Measurements from ENCODE around the gene MGLL. TPM values are rescaled to one million over a fixed set of nuclear protein-coding genes. Genes with fewer than 3 reads are reported as not detected.

Gene MGLL
- total RNA-seq, 2 experiments from 2014 or later, result 19.2 to 21.6 TPM

GRCh38 chr3:127714866-127715265 lies 107.4 kb downstream of the MGLL start:
- ChIA-PET POLR2A (interaction anchor here (1.5 kb wide), 1 partner anchor 13 kb away, joined by 5 read pairs; no protein-coding TSS in a partner anchor), CTCF (ENCODE audit: unreplicated experiment) (no interaction called here)
- no peak overlapping the region for H3K4me2 ChIP-seq (ENCODE audit: low read length)
- no peaks in the 10 kb centered on the region for H3K79me2 ChIP-seq (ENCODE audit: insufficient read depth, low read depth, low read length)
- no peaks in the 10 kb centered on the region for H4K20me1 ChIP-seq (ENCODE audit: insufficient read depth, low read length)
- intact Hi-C loops (cut with micrococcal nuclease; ENCODE audit: unreplicated experiment), result no loop called here
- no peak overlapping the region for H2AFZ ChIP-seq (ENCODE audit: low read length)
- no peak for DNase-seq (ENCODE audit: low spot score)
- BruUV-seq (replicated peaks), result no TSS peak
- H3K36me3 ChIP-seq (ENCODE audit: insufficient read depth, low read length), result peaks cover 39% of the 10 kb centered on the region; the same call in 1 of the 2 replicates
- H3K4me1 ChIP-seq (ENCODE audit: insufficient read depth, low read length, poor library complexity, severe bottlenecking), result no peaks in the 10 kb centered on the region
- H3K9me2 ChIP-seq (ENCODE audit: insufficient read depth, low read length), result no peaks in the 10 kb centered on the region
- TF ChIP-seq EZH2phosphoT487 (IDR thresholded peaks at IDR 0.05; ENCODE audit: borderline replicate concordance, low read depth, low read length) (no peak), CTCF (conservative IDR thresholded peaks at IDR 0.05; ENCODE audit: low read length) (no peak)
- H3K9me3 ChIP-seq (ENCODE audit: low read length), result no peaks in the 10 kb centered on the region
- no peak overlapping the region for H3K27ac ChIP-seq (ENCODE audit: low read depth, low read length, poor library complexity, severe bottlenecking)
- no peak overlapping the region for H3K4me3 ChIP-seq (ENCODE audit: low read depth, low read length, poor library complexity, severe bottlenecking)

- Histone ChIP-seq H3K4me1 (ENCODE audit: insufficient read depth, low read length, poor library complexity, severe bottlenecking) (no peaks in the 10 kb centered on the region), H3K4me2 (ENCODE audit: low read length) (no peak overlapping the region), H3K79me2 (ENCODE audit: insufficient read depth, low read depth, low read length) (no peaks in the 10 kb centered on the region), H4K20me1 (ENCODE audit: insufficient read depth, low read length) (no peaks in the 10 kb centered on the region), H3K27ac (ENCODE audit: low read depth, low read length, poor library complexity, severe bottlenecking) (no peak overlapping the region), H3K36me3 (ENCODE audit: insufficient read depth, low read length) (peaks cover 41% of the 10 kb centered on the region; the same call in 1 of the 2 replicates), H3K4me3 (ENCODE audit: low read depth, low read length, poor library complexity, severe bottlenecking) (no peak overlapping the region), H3K9me3 (ENCODE audit: low read length) (no peaks in the 10 kb centered on the region), H3K9me2 (ENCODE audit: insufficient read depth, low read length) (no peaks in the 10 kb centered on the region), H2AFZ (ENCODE audit: low read length) (no peak overlapping the region)
- intact Hi-C loops (cut with micrococcal nuclease; ENCODE audit: unreplicated experiment), result no loop called here
- DNase-seq (ENCODE audit: low spot score), result no peak
- no TSS peak for BruUV-seq (replicated peaks)
- TF ChIP-seq CTCF (conservative IDR thresholded peaks at IDR 0.05; ENCODE audit: low read length) (no peak), EZH2phosphoT487 (IDR thresholded peaks at IDR 0.05; ENCODE audit: borderline replicate concordance, low read depth, low read length) (no peak)
- CTCF ChIA-PET (ENCODE audit: unreplicated experiment), result interaction anchor here (0.5 to 0.6 kb wide), 2 partner anchors 118 to 828 kb away, joined by 3 read pairs; no protein-coding TSS in a partner anchor
- POLR2A ChIA-PET, result interaction anchor here (0.7 to 1.5 kb wide), 3 partner anchors 8 to 86 kb away, joined by 3 to 5 read pairs (median 4); no protein-coding TSS in a partner anchor
These were observed 108.2 kb downstream of the MGLL start for GRCh38 chr3:127714125-127714571.

All from OCI-LY7 (cell line).